Lower lobe of right lung (tissue), 2 donors: Measurements from ENCODE around the gene PDE9A. TPM values are rescaled to one million over a fixed set of nuclear protein-coding genes. Genes with fewer than 3 reads are reported as not detected.

Source experiments
- ATAC-seq, 2 donors: fragments of 200-7000 bp; cut with Tn5 transposase; one replicate each; pipeline ENCODE4 v1.9.1; 2020 to 2022; ENCODE audit warnings: mild to moderate bottlenecking in 2 of 2, moderate library complexity in 2 of 2
- DNase-seq: peaks from one replicate; pipeline ENCODE4 v3.0.0-alpha.2; 2020
- H3K27ac ChIP-seq: fragments of 200-600 bp; one replicate; pipeline ENCODE4 v1.8.0; 2022
- H3K27me3 ChIP-seq: fragments of 200-600 bp; one replicate; pipeline ENCODE4 v1.8.0; 2022; ENCODE audit warnings: low read depth
- H3K36me3 ChIP-seq: fragments of 200-600 bp; one replicate; pipeline ENCODE4 v1.8.0; 2022; ENCODE audit warnings: mild to moderate bottlenecking
- H3K4me1 ChIP-seq: fragments of 200-600 bp; one replicate; pipeline ENCODE4 v1.8.0; 2022
- H3K4me3 ChIP-seq: fragments of 200-600 bp; one replicate; pipeline ENCODE4 v1.8.0; 2022; ENCODE audit warnings: mild to moderate bottlenecking
- H3K9me3 ChIP-seq: fragments of 200-600 bp; one replicate; pipeline ENCODE4 v1.8.0; 2022
- CTCF ChIP-seq: fragments of 200-600 bp; IDR thresholded peaks from one replicate; pipeline ENCODE4 v1.8.0; 2022; ENCODE audit warnings: antibody characterized with exemption, mild to moderate bottlenecking
- intact Hi-C: fragments of 100-400 bp; cut with DNase I; formaldehyde crosslinking; loops from one replicate; pipeline ENCODE4 v1.11.0; 2022
- total RNA-seq: library from RNA; stranded (reverse); fragmentation: NEBNext Ultra II Directional; extraction: Animal tissue kit (Norgen Biotek cat#: 25700); gene quantifications from one replicate; pipeline ENCODE4 v1.2.1, GENCODE V29; 2021
- donor health status: DM: no; HTN: yes; CAD: no; lungs with severe emphysema.

The PDE9A gene
- total RNA-seq, 1 donor from 2014 or later: 12.8 TPM

GRCh38 chr21:42777064-42777756 is 123.8 kb downstream of the PDE9A start:
- no peaks in the 10 kb centered on the region for H3K9me3 ChIP-seq
- H3K27ac ChIP-seq: no peak overlapping the region
- no peaks in the 10 kb centered on the region for H3K36me3 ChIP-seq
- H3K4me1 ChIP-seq: peaks cover 9% of the 10 kb centered on the region
- no peak for TF ChIP-seq CTCF
- H3K27me3 ChIP-seq: no peaks in the 10 kb centered on the region
- no peak overlapping the region for H3K4me3 ChIP-seq
- DNase-seq: peak; percentile 22
- ATAC-seq: no peak
- intact Hi-C loops: no loop called here

- Histone ChIP-seq H3K36me3 (no peaks in the 10 kb centered on the region), H3K27me3 (no peaks in the 10 kb centered on the region), H3K9me3 (no peaks in the 10 kb centered on the region), H3K4me3 (no peak overlapping the region), H3K27ac (no peak overlapping the region), H3K4me1 (peaks cover 12% of the 10 kb centered on the region)
- ATAC-seq: no peak
- no peak for TF ChIP-seq CTCF
- peak; percentile 39 for DNase-seq
- intact Hi-C loops: no loop called here
Measured at GRCh38 chr21:42777757-42778344, 124.4 kb downstream of the PDE9A start.

GRCh38 chr21:42779431-42779861 is 126.0 kb downstream of the PDE9A start:
- no peak for ATAC-seq
- H3K27ac ChIP-seq: no peak overlapping the region
- no peaks in the 10 kb centered on the region for H3K36me3 ChIP-seq
- DNase-seq: no peak
- no peak overlapping the region for H3K4me3 ChIP-seq
- TF ChIP-seq CTCF: no peak
- intact Hi-C loops: no loop called here
- peaks cover 27% of the 10 kb centered on the region for H3K4me1 ChIP-seq
- no peaks in the 10 kb centered on the region for H3K9me3 ChIP-seq
- no peaks in the 10 kb centered on the region for H3K27me3 ChIP-seq

GRCh38 chr21:42780617-42781016 is 127.2 kb downstream of the PDE9A start:
- H3K27ac ChIP-seq: no peak overlapping the region
- intact Hi-C loops: no loop called here

More at GRCh38 chr21:42780617-42781016, 127.2 kb downstream of the PDE9A start:
- Histone ChIP-seq H3K4me1 (peaks cover 27% of the 10 kb centered on the region), H3K9me3 (no peaks in the 10 kb centered on the region), H3K27me3 (no peaks in the 10 kb centered on the region), H3K4me3 (no peak overlapping the region), H3K36me3 (no peaks in the 10 kb centered on the region)
- ATAC-seq (no peak), DNase-seq (no peak)
- no peak for TF ChIP-seq CTCF
